Lower leg skin (tissue), 3 donors: ENCODE results near the gene TTBK1.

Experiments used
- POLR2A ChIP-seq, 2 donors: fragments of 450-650 bp; IDR thresholded peaks; one replicate each; pipeline ENCODE4 v1.6.1; 2016 to 2017; ENCODE audit warnings: antibody characterized with exemption in 2 of 2, mild to moderate bottlenecking in 1 of 2, moderate library complexity in 1 of 2
- TF ChIP-seq, protein P1 (sequence below), 3 donors: fragments of 450-650 bp; IDR thresholded peaks; one replicate each; pipeline ENCODE4 v1.5.1; 2016; ENCODE audit warnings: antibody characterized with exemption in 3 of 3, mild to moderate bottlenecking in 3 of 3, moderate library complexity in 2 of 3

- TF ChIP-seq, protein P1, sequence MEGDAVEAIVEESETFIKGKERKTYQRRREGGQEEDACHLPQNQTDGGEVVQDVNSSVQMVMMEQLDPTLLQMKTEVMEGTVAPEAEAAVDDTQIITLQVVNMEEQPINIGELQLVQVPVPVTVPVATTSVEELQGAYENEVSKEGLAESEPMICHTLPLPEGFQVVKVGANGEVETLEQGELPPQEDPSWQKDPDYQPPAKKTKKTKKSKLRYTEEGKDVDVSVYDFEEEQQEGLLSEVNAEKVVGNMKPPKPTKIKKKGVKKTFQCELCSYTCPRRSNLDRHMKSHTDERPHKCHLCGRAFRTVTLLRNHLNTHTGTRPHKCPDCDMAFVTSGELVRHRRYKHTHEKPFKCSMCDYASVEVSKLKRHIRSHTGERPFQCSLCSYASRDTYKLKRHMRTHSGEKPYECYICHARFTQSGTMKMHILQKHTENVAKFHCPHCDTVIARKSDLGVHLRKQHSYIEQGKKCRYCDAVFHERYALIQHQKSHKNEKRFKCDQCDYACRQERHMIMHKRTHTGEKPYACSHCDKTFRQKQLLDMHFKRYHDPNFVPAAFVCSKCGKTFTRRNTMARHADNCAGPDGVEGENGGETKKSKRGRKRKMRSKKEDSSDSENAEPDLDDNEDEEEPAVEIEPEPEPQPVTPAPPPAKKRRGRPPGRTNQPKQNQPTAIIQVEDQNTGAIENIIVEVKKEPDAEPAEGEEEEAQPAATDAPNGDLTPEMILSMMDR (IDR thresholded peaks at IDR 0.05) = no peak
- TF ChIP-seq POLR2A (IDR thresholded peaks at IDR 0.05) = no peak
These were observed 40.8 kb upstream of the TTBK1 start for GRCh38 chr6:43202451-43202850.
